ENCODE data around the gene HAUS8. TPM values are rescaled to one million over a fixed set of nuclear protein-coding genes. Genes with fewer than 3 reads are reported as not detected.

Gene HAUS8
- total and polyA plus RNA-seq, 10 of the 15 experiments (the other 5 are each of a cell fraction or from before 2014, with no cell fraction given), result 22.7 to 43.9 (median 34.4) TPM

- TF ChIP-seq USF2 (IDR thresholded peaks at IDR 0.05; ENCODE audit: borderline replicate concordance, low read depth, low read length) (no peak), RAD51 (IDR thresholded peaks at IDR 0.05) (no peak), SMAD1 (IDR thresholded peaks at IDR 0.05; ENCODE audit: low read depth, partially characterized antibody) (no peak)
These were observed 17.4 kb upstream of the HAUS8 start (continued) for GRCh38 chr19:17092696-17093095.

- H3K27ac ChIP-seq (ENCODE audit: control insufficient read depth, insufficient read depth), result peak overlapping the region; percentile 71
- RAD21 ChIA-PET (ENCODE audit: unreplicated experiment), result interaction anchor here (0.7 kb wide), 1 partner anchor 29 kb away, joined by 4 read pairs; no protein-coding TSS in a partner anchor
- no peak overlapping the region for H3K9ac ChIP-seq (ENCODE audit: control insufficient read depth, insufficient read depth, low read length)
These were observed 16.6 kb upstream of the HAUS8 start for GRCh38 chr19:17091758-17092333.

More at GRCh38 chr19:17091758-17092333, 16.6 kb upstream of the HAUS8 start:
- H2AFZ ChIP-seq (ENCODE audit: control insufficient read depth, low read depth, low read length), result no peak overlapping the region
- ChIA-PET POLR2A (interaction anchor here (0.6 to 1.2 kb wide), 4 partner anchors 10 to 691 kb away, joined by 3 to 6 read pairs (median 4); partner anchors contain the start of gene USE1), SMC1A (ENCODE audit: uncharacterized antibody, unreplicated experiment) (no interaction called here), CTCF (interaction anchor here (0.9 to 1.5 kb wide), 2 partner anchors 11 to 151 kb away, joined by 3 to 4 read pairs; no protein-coding TSS in a partner anchor)
- 57% methylated on average over 15 of the region's 15 CpGs for WGBS (ENCODE audit: insufficient coverage, insufficient replicate concordance, low lambda C conversion rate, missing lambda C conversion rate)
- H3K4me2 ChIP-seq (ENCODE audit: control insufficient read depth, insufficient read depth), result no peak overlapping the region; the same call in 1 of the 2 replicates
- no TSS peak for BruUV-seq (replicated peaks)
- H3K4me1 ChIP-seq (ENCODE audit: control insufficient read depth, insufficient read depth, low read length), result peaks cover 31% of the 10 kb centered on the region
- no peak for DNase-seq (ENCODE audit: low read depth, low spot score)
- no peak for FAIRE-seq
- H3K79me2 ChIP-seq (ENCODE audit: control insufficient read depth, insufficient read depth, low read length), result peaks cover 88% of the 10 kb centered on the region
- H3K4me3 ChIP-seq, result no peak overlapping the region
- H4K20me1 ChIP-seq (ENCODE audit: control insufficient read depth, insufficient read depth), result peaks cover 7% of the 10 kb centered on the region; the same call in 1 of the 2 replicates
- intact Hi-C loops (cut with micrococcal nuclease; ENCODE audit: unreplicated experiment), result no loop called here
- in situ Hi-C loops (cut with MboI), result no loop called here
- TF ChIP-seq PKNOX1 (IDR thresholded peaks at IDR 0.05) (0 out of 2 replicates have a peak, but pooled peaks have one; percentile 20), SMAD5 (IDR thresholded peaks at IDR 0.05; ENCODE audit: low read depth) (no peak), POLR2A (IDR thresholded peaks at IDR 0.05; ENCODE audit: low read depth, low read length) (peak; percentile 52; the same call in 1 of the 2 replicates), SPI1 (IDR thresholded peaks at IDR 0.05; ENCODE audit: borderline replicate concordance, insufficient read depth, low read depth, low read length) (peak; percentile 62), ZZZ3 (IDR thresholded peaks at IDR 0.05; ENCODE audit: control insufficient read depth, insufficient read length, low read depth) (no peak)
- peaks cover 7 to 27% of the 10 kb centered on the region in 2 experiments for H3K36me3 ChIP-seq (ENCODE audit: control insufficient read depth in 2 of 2, insufficient read depth in 2 of 2, low read length in 1 of 2)
- H3K9me3 ChIP-seq (replicated peaks; ENCODE audit: control insufficient read depth, insufficient read depth, low read length), result no peaks in the 10 kb centered on the region
- no peaks in the 10 kb centered on the region for H3K27me3 ChIP-seq (replicated peaks in 1 of 2; ENCODE audit: control insufficient read depth in 2 of 2, insufficient read depth in 2 of 2, low read length in 1 of 2)
- ATAC-seq, result peak; percentile 55
